OCI-LY7 (cell line): ENCODE results near the gene C3orf52. TPM values are rescaled to one million over a fixed set of nuclear protein-coding genes. Genes with fewer than 3 reads are reported as not detected.
A peak's percentile ranks its signal among the peaks of the same experiment; 100 is the strongest.

Source experiments
- BruUV-seq: library from RNA; stranded (reverse); fragments of 400-500 nt; replicated peaks from 2 replicates; lab custom pipeline; 2021; lab: Mats Ljungman, UMichigan
- CTCF ChIA-PET: fragments of 300-600 bp; sonication (Branson Sonifier 250); formaldehyde crosslinking; loops from one replicate; lab custom pipeline; 2022; ENCODE audit warnings: antibody characterized with exemption; ENCODE audit not compliant: unreplicated experiment; lab: Charles Lee
- POLR2A ChIA-PET: fragments of 300-600 bp; sonication (Branson Sonifier 250); formaldehyde crosslinking; loops from one replicate; lab custom pipeline; 2022; ENCODE audit warnings: antibody characterized with exemption; lab: Charles Lee
- DNase-seq: peaks from one replicate; pipeline ENCODE4 v3.0.0-alpha.2; 2015; ENCODE audit warnings: low spot score
- H2AFZ ChIP-seq: fragments of 200-600 bp; sonication (generic), shearing (Covaris generic); 2 replicates; pipeline ENCODE4 v1.6.1; 2014; ENCODE audit warnings: mild to moderate bottlenecking, antibody characterized with exemption, low read length, moderate library complexity
- H3K27ac ChIP-seq: fragments of 200-600 bp; sonication (generic); 2 replicates; pipeline ENCODE4 v1.5.1; 2014; ENCODE audit warnings: mixed run types, low read depth, mild to moderate bottlenecking, moderate library complexity, low read length, inconsistent platforms; ENCODE audit not compliant: poor library complexity, severe bottlenecking
- H3K36me3 ChIP-seq: fragments of 200-600 bp; sonication (generic); 2 replicates; pipeline ENCODE4 v1.6.1; 2014; ENCODE audit warnings: mild to moderate bottlenecking, antibody characterized with exemption, low read length, moderate library complexity, mixed read lengths; ENCODE audit not compliant: insufficient read depth
- H3K4me1 ChIP-seq: fragments of 200-600 bp; sonication (generic); 2 replicates; pipeline ENCODE4 v1.5.1; 2014; ENCODE audit warnings: mild to moderate bottlenecking, low read length; ENCODE audit not compliant: insufficient read depth, poor library complexity, severe bottlenecking
- H3K4me2 ChIP-seq: fragments of 200-600 bp; sonication (generic); 2 replicates; pipeline ENCODE4 v1.6.1; 2014; ENCODE audit warnings: mild to moderate bottlenecking, low read length
- H3K4me3 ChIP-seq: fragments of 200-600 bp; sonication (generic); 2 replicates; pipeline ENCODE4 v1.5.1; 2014; ENCODE audit warnings: mild to moderate bottlenecking, low read depth, low read length; ENCODE audit not compliant: poor library complexity, severe bottlenecking
- H3K79me2 ChIP-seq: fragments of 200-600 bp; sonication (generic); 2 replicates; pipeline ENCODE4 v1.6.1; 2016; ENCODE audit warnings: low read depth, mild to moderate bottlenecking, low read length, moderate library complexity, mixed read lengths; ENCODE audit not compliant: insufficient read depth
- H3K9me2 ChIP-seq: fragments of 200-600 bp; sonication (generic); 2 replicates; pipeline ENCODE4 v1.6.1; 2016; ENCODE audit warnings: mild to moderate bottlenecking, low read length, mixed read lengths; ENCODE audit not compliant: insufficient read depth
- H3K9me3 ChIP-seq: fragments of 200-600 bp; sonication (generic); 2 replicates; pipeline ENCODE4 v1.6.1; 2014; ENCODE audit warnings: mild to moderate bottlenecking, mixed run types, low read length, mixed read lengths
- H4K20me1 ChIP-seq: fragments of 200-600 bp; sonication (generic); 2 replicates; pipeline ENCODE4 v1.6.1; 2014; ENCODE audit warnings: mild to moderate bottlenecking, antibody characterized with exemption, low read length, moderate library complexity, mixed read lengths; ENCODE audit not compliant: insufficient read depth
- EZH2phosphoT487 ChIP-seq: fragments of 200-600 bp; sonication (generic); IDR thresholded peaks from 2 replicates; pipeline ENCODE4 v1.6.1; 2018; ENCODE audit warnings: low read depth, borderline replicate concordance, mild to moderate bottlenecking, mixed run types, antibody characterized with exemption, low read length, moderate library complexity, mixed read lengths
- intact Hi-C: fragments of 100-400 bp; cut with micrococcal nuclease; formaldehyde crosslinking; loops from one replicate; pipeline ENCODE4 v1.10.0; 2022; ENCODE audit not compliant: unreplicated experiment
- total RNA-seq, 2 experiments: library from RNA; depleted of rRNA in 1 of 2; stranded (reverse); fragments of >200 nt in 1 of 2; shearing (Covaris generic) in 1 of 2; gene quantifications; 2 replicates each; pipeline ENCODE4 v1.2.3, GENCODE V29; 2014 to 2022
- TF ChIP-seq, protein P1 (sequence below): fragments of 200-600 bp; sonication (generic); conservative IDR thresholded peaks from 2 replicates; pipeline ENCODE4 v1.5.1; 2014; ENCODE audit warnings: mild to moderate bottlenecking, antibody characterized with exemption, low read length, moderate library complexity, mixed read lengths

Gene C3orf52
- total RNA-seq, 2 experiments from 2014 or later, result 11.2 to 19.0 TPM

- Histone ChIP-seq H3K27ac (peak overlapping the region; percentile 99), H3K9me2 (no peaks in the 10 kb centered on the region), H3K4me1 (peaks cover 99% of the 10 kb centered on the region), H3K4me2 (peak overlapping the region; percentile 57), H3K9me3 (no peaks in the 10 kb centered on the region), H3K79me2 (peaks cover 6% of the 10 kb centered on the region; the same call in 1 of the 2 replicates), H3K4me3 (peak overlapping the region; percentile 17), H4K20me1 (no peaks in the 10 kb centered on the region), H2AFZ (peak overlapping the region; percentile 2; the same call in 1 of the 2 replicates), H3K36me3 (peaks cover 41% of the 10 kb centered on the region; the same call in 1 of the 2 replicates)
- intact Hi-C loops, result no loop called here
- DNase-seq, result peak; percentile 30
- no TSS peak for BruUV-seq
- TF ChIP-seq, protein P1, sequence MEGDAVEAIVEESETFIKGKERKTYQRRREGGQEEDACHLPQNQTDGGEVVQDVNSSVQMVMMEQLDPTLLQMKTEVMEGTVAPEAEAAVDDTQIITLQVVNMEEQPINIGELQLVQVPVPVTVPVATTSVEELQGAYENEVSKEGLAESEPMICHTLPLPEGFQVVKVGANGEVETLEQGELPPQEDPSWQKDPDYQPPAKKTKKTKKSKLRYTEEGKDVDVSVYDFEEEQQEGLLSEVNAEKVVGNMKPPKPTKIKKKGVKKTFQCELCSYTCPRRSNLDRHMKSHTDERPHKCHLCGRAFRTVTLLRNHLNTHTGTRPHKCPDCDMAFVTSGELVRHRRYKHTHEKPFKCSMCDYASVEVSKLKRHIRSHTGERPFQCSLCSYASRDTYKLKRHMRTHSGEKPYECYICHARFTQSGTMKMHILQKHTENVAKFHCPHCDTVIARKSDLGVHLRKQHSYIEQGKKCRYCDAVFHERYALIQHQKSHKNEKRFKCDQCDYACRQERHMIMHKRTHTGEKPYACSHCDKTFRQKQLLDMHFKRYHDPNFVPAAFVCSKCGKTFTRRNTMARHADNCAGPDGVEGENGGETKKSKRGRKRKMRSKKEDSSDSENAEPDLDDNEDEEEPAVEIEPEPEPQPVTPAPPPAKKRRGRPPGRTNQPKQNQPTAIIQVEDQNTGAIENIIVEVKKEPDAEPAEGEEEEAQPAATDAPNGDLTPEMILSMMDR, result no peak
- no peak for TF ChIP-seq EZH2phosphoT487
- CTCF ChIA-PET, result interaction anchor here (1.3 to 1.7 kb wide), 2 partner anchors 10 to 12 kb away, joined by 7 to 10 read pairs; no protein-coding TSS in a partner anchor
- POLR2A ChIA-PET, result interaction anchor here (0.8 to 9.4 kb wide), 5 partner anchors 8 to 381 kb away, joined by 3 to 566 read pairs (median 5); partner anchors contain the start of gene GCSAM
These were observed 30.6 kb downstream of the C3orf52 start for GRCh38 chr3:112116748-112117186.

- Histone ChIP-seq H3K4me2 (peak overlapping the region; percentile 57), H2AFZ (no peak overlapping the region; the same call in 1 of the 2 replicates), H3K4me1 (peaks cover 99% of the 10 kb centered on the region), H3K9me2 (no peaks in the 10 kb centered on the region), H3K4me3 (no peak overlapping the region), H3K9me3 (no peaks in the 10 kb centered on the region), H3K27ac (peak overlapping the region; percentile 99), H3K36me3 (peaks cover 45% of the 10 kb centered on the region), H4K20me1 (no peaks in the 10 kb centered on the region), H3K79me2 (peaks cover 6% of the 10 kb centered on the region; the same call in 1 of the 2 replicates)
- ChIA-PET POLR2A (interaction anchor here (0.6 to 9.4 kb wide), 6 partner anchors 8 to 1601 kb away, joined by 3 to 566 read pairs (median 5); partner anchors contain the start of gene GCSAM), CTCF (interaction anchor here (1.3 to 1.7 kb wide), 2 partner anchors 9 to 12 kb away, joined by 7 to 10 read pairs; no protein-coding TSS in a partner anchor)
- BruUV-seq, result no TSS peak
- peak; percentile 30 for DNase-seq
- intact Hi-C loops, result no loop called here
- no peak for TF ChIP-seq EZH2phosphoT487
- TF ChIP-seq, protein P1, result no peak
These were observed 31.2 kb downstream of the C3orf52 start for GRCh38 chr3:112117415-112117814.
